NCI-H510A (cell line): ENCODE data around the gene SFTPA2.
"Not testable (repeated sequence)": the region's sequence is repeated elsewhere in the genome, so short reads cannot be mapped to it uniquely, and the experiment has no call there.

ENCODE experiments used
- DNase-seq: peaks from one replicate; lab custom pipeline; 2025; lab: John Stamatoyannopoulos, UW

Gene SFTPA2

GRCh38 chr10:79511891-79512583 is 48.2 kb downstream of the SFTPA2 start, which contains the start of gene EIF5AL1:
EIF5AL1 (plus strand) TSS chr10:79512533; CDS start chr10:79512650, 117 bp downstream.
- DNase-seq, result not testable (repeated sequence)

GRCh38 chr10:79509934-79510508 is 50.2 kb downstream of the SFTPA2 start:
- DNase-seq, result not testable (repeated sequence)

GRCh38 chr10:79509306-79509933 is 50.8 kb downstream of the SFTPA2 start:
- not testable (repeated sequence) for DNase-seq

GRCh38 chr10:79508245-79508644 is 52.0 kb downstream of the SFTPA2 start:
- not testable (repeated sequence) for DNase-seq

- peak; percentile 66 for DNase-seq
These were observed 52.6 kb downstream of the SFTPA2 start for GRCh38 chr10:79507440-79508167.
